ENCODE results near the gene KCP. TPM values are rescaled to one million over a fixed set of nuclear protein-coding genes. Genes with fewer than 3 reads are reported as not detected.

The KCP gene
- total and polyA plus RNA-seq, 2 donors (not counting 1 experiment from before 2014, with no cell fraction given): 2.3 to 3.8 TPM

- POLR2A ChIA-PET: interaction anchor here (0.7 to 1.4 kb wide), 2 partner anchors 20 to 72 kb away, joined by 4 to 6 read pairs; no protein-coding TSS in a partner anchor
Observed at GRCh38 chr7:128862571-128863432, 47.7 kb downstream of the KCP start, which contains the start of gene ATP6V1F. Gene ATP6V1F, plus strand, starts transcription at chr7:128862856. Its CDS starts 49 bp downstream, at chr7:128862905.

GRCh38 chr7:128861957-128862570 is 48.4 kb downstream of the KCP start:
- peaks cover 18% of the 10 kb centered on the region for H4K20me1 ChIP-seq (ENCODE audit: control insufficient read depth, insufficient read depth, low read length, poor library complexity, severe bottlenecking)
- H3K36me3 ChIP-seq (replicated peaks in 1 of 2; ENCODE audit: control extremely low read depth in 1 of 2, control insufficient read depth in 1 of 2, extremely low read depth in 1 of 2, insufficient read depth in 2 of 2, low read length in 1 of 2): peaks cover 0 to 18% of the 10 kb centered on the region in 2 experiments
- peak overlapping the region; percentile 68 for H2AFZ ChIP-seq (ENCODE audit: insufficient read depth, low read depth, low read length, poor library complexity, severe bottlenecking)
- no peak for ATAC-seq (ENCODE audit: low read depth)
- 59% methylated on average over 7 of the region's 15 CpGs for WGBS (ENCODE audit: insufficient coverage)
- no peaks in the 10 kb centered on the region for H3K27me3 ChIP-seq (replicated peaks in 1 of 4; ENCODE audit: control extremely low read depth in 1 of 4, control insufficient read depth in 3 of 4, insufficient read depth in 4 of 4, low read length in 3 of 4)
- Mint-ChIP-seq H3K4me1 (peaks cover 40% of the 10 kb centered on the region), H3K4me3 (peak overlapping the region; percentile 97), H3K9me3 (ENCODE audit: insufficient read depth) (no peaks in the 10 kb centered on the region), H3K27me3 (no peaks in the 10 kb centered on the region), H3K27ac (peak overlapping the region; percentile 97)
- peak overlapping the region in 1 of 2 donors; percentile 6 for H3K27ac ChIP-seq (ENCODE audit: low read length in 2 of 2)
- H3K4me3 ChIP-seq (ENCODE audit: control extremely low read depth in 1 of 5, extremely low read depth in 1 of 5, insufficient read depth in 1 of 5, low read depth in 2 of 5, low read length in 4 of 5): peak overlapping the region; percentile 76 to 99 (median 97)
- ChIA-PET CTCF (interaction anchor here (1.2 to 3.0 kb wide), 8 partner anchors 20 to 435 kb away, joined by 3 to 17 read pairs (median 4); no protein-coding TSS in a partner anchor), POLR2A (interaction anchor here (1.4 kb wide), 1 partner anchor 21 kb away, joined by 6 read pairs; no protein-coding TSS in a partner anchor)
- DNase-seq: no peak
- peaks cover 11 to 21% of the 10 kb centered on the region in 2 donors for H3K4me1 ChIP-seq (ENCODE audit: control insufficient read depth in 2 of 2, insufficient read depth in 2 of 2, low read length in 2 of 2)
- H3K9me3 ChIP-seq (ENCODE audit: control extremely low read depth in 1 of 3, control insufficient read depth in 2 of 3, insufficient read depth in 1 of 3, low read length in 2 of 3): no peaks in the 10 kb centered on the region
- H3K4me2 ChIP-seq (replicated peaks; ENCODE audit: low read depth, low read length, poor library complexity, severe bottlenecking): peak overlapping the region; percentile 90
- peak overlapping the region; percentile 98 for H3K9ac ChIP-seq (ENCODE audit: low read length)
- no peak for TF ChIP-seq EZH2 (IDR thresholded peaks at IDR 0.05; ENCODE audit: borderline replicate concordance, insufficient read depth, low read depth, low read length, poor library complexity, severe bottlenecking)
- TF ChIP-seq, protein P1, sequence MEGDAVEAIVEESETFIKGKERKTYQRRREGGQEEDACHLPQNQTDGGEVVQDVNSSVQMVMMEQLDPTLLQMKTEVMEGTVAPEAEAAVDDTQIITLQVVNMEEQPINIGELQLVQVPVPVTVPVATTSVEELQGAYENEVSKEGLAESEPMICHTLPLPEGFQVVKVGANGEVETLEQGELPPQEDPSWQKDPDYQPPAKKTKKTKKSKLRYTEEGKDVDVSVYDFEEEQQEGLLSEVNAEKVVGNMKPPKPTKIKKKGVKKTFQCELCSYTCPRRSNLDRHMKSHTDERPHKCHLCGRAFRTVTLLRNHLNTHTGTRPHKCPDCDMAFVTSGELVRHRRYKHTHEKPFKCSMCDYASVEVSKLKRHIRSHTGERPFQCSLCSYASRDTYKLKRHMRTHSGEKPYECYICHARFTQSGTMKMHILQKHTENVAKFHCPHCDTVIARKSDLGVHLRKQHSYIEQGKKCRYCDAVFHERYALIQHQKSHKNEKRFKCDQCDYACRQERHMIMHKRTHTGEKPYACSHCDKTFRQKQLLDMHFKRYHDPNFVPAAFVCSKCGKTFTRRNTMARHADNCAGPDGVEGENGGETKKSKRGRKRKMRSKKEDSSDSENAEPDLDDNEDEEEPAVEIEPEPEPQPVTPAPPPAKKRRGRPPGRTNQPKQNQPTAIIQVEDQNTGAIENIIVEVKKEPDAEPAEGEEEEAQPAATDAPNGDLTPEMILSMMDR (IDR thresholded peaks at IDR 0.05): no peak
- intact Hi-C loops (cut with micrococcal nuclease): loop anchor here (1.0 to 2.0 kb wide), 5 partner anchors 71 to 641 kb away; partner anchors contain the start of genes CALU, CCDC136 and SMKR1
- peaks cover 33% of the 10 kb centered on the region for H3K79me2 ChIP-seq (ENCODE audit: control insufficient read depth, insufficient read depth, low read length)

More at GRCh38 chr7:128862571-128863432, 47.7 kb downstream of the KCP start, which contains the start of gene ATP6V1F:
- H3K36me3 ChIP-seq (replicated peaks in 1 of 2; ENCODE audit: control extremely low read depth in 1 of 2, control insufficient read depth in 1 of 2, extremely low read depth in 1 of 2, insufficient read depth in 2 of 2, low read length in 1 of 2): peaks cover 0 to 18% of the 10 kb centered on the region in 2 experiments
- Mint-ChIP-seq H3K4me1 (peaks cover 44% of the 10 kb centered on the region), H3K4me3 (peak within 1 kb of the TSS; percentile 97), H3K9me3 (ENCODE audit: insufficient read depth) (no peaks in the 10 kb centered on the region), H3K27ac (peak within 1 kb of the TSS; percentile 97), H3K27me3 (no peaks in the 10 kb centered on the region)
- ATAC-seq (ENCODE audit: low read depth) (peak; percentile 90), DNase-seq (peak; percentile 99)
- CTCF ChIA-PET: interaction anchor here (0.6 to 3.0 kb wide), 14 partner anchors 10 to 436 kb away, joined by 3 to 17 read pairs (median 4); no protein-coding TSS in a partner anchor
- H3K9ac ChIP-seq (ENCODE audit: low read length): peak within 1 kb of the TSS; percentile 98
- peaks cover 11 to 21% of the 10 kb centered on the region in 2 donors for H3K4me1 ChIP-seq (ENCODE audit: control insufficient read depth in 2 of 2, insufficient read depth in 2 of 2, low read length in 2 of 2)
- H3K9me3 ChIP-seq (ENCODE audit: control extremely low read depth in 1 of 3, control insufficient read depth in 2 of 3, insufficient read depth in 1 of 3, low read length in 2 of 3): no peaks in the 10 kb centered on the region
- H2AFZ ChIP-seq (ENCODE audit: insufficient read depth, low read depth, low read length, poor library complexity, severe bottlenecking): peak within 1 kb of the TSS; percentile 68
- peaks cover 35% of the 10 kb centered on the region for H3K79me2 ChIP-seq (ENCODE audit: control insufficient read depth, insufficient read depth, low read length)
- H3K4me3 ChIP-seq (ENCODE audit: control extremely low read depth in 1 of 5, extremely low read depth in 1 of 5, insufficient read depth in 1 of 5, low read depth in 2 of 5, low read length in 4 of 5): peak within 1 kb of the TSS; percentile 77 to 99 (median 97)
- WGBS (ENCODE audit: insufficient coverage): under 1% methylated on average over 64 of the region's 65 CpGs
- no peak for TF ChIP-seq EZH2 (IDR thresholded peaks at IDR 0.05; ENCODE audit: borderline replicate concordance, insufficient read depth, low read depth, low read length, poor library complexity, severe bottlenecking)
- intact Hi-C loops (cut with micrococcal nuclease): loop anchor here (1.0 to 2.0 kb wide), 5 partner anchors 72 to 640 kb away; partner anchors contain the start of genes CALU, CCDC136 and SMKR1
- H3K27me3 ChIP-seq (replicated peaks in 1 of 4; ENCODE audit: control extremely low read depth in 1 of 4, control insufficient read depth in 3 of 4, insufficient read depth in 4 of 4, low read length in 3 of 4): no peaks in the 10 kb centered on the region
- H4K20me1 ChIP-seq (ENCODE audit: control insufficient read depth, insufficient read depth, low read length, poor library complexity, severe bottlenecking): peaks cover 19% of the 10 kb centered on the region
- H3K27ac ChIP-seq (ENCODE audit: low read length in 2 of 2): peak within 1 kb of the TSS; percentile 95
- H3K4me2 ChIP-seq (replicated peaks; ENCODE audit: low read depth, low read length, poor library complexity, severe bottlenecking): peak within 1 kb of the TSS; percentile 90
